GM12878 (cell line): ENCODE data around the gene NAALADL2.

Experiments
- DPF2 ChIP-seq: fragments of 450-650 bp; IDR thresholded peaks from 2 replicates; pipeline ENCODE4 v1.6.1; 2017; ENCODE audit warnings: mild to moderate bottlenecking
- EP300 ChIP-seq, 2 experiments: fragments of 150-350 bp in 1 of 2; IDR thresholded peaks; 2 replicates each; pipeline ENCODE4 v1.6.1; 2011 to 2012; ENCODE audit warnings: low read depth in 2 of 2, low read length in 2 of 2, borderline replicate concordance in 1 of 2, improper control_type of control experiment in 1 of 2, inconsistent platforms in 1 of 2; ENCODE audit not compliant: control insufficient read depth in 1 of 2

GRCh38 chr3:175192536-175192935 is 333.4 kb downstream of the NAALADL2 start:
- TF ChIP-seq DPF2 (no peak), EP300 (IDR thresholded peaks at IDR 0.05; ENCODE audit: borderline replicate concordance in 1 of 2, control insufficient read depth in 1 of 2, low read depth in 2 of 2, low read length in 2 of 2) (no peak)
